ENCODE measurements around the gene BAHCC1.

DNA sequence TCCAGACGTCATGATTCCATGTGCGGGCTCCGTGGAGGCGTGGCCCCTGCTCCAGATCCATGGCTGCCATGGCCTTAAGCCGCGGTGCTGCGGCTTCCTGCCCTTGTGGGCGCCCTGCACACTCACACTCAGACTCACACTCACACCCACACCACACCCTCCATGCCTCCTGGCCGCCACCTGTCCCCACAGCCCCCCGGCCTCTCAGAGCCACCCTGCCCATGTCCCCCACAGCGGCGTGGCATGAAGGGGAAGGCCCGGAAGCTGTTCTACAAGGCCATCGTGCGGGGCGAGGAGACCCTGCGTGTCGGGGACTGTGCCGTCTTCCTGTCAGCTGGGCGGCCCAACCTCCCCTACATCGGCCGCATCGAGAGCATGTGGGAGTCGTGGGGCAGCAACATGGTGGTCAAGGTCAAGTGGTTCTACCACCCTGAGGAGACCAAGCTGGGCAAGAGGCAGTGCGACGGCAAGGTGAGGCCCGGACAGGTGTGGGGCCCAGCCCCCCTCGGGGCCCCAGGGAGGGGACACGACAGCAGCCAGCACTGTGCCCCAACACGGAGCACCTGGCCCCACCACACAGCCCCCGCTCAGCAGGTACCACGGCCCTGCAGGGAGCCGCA lies 67.4 kb downstream of the BAHCC1 start:
- TF ChIP-seq, protein P1, sequence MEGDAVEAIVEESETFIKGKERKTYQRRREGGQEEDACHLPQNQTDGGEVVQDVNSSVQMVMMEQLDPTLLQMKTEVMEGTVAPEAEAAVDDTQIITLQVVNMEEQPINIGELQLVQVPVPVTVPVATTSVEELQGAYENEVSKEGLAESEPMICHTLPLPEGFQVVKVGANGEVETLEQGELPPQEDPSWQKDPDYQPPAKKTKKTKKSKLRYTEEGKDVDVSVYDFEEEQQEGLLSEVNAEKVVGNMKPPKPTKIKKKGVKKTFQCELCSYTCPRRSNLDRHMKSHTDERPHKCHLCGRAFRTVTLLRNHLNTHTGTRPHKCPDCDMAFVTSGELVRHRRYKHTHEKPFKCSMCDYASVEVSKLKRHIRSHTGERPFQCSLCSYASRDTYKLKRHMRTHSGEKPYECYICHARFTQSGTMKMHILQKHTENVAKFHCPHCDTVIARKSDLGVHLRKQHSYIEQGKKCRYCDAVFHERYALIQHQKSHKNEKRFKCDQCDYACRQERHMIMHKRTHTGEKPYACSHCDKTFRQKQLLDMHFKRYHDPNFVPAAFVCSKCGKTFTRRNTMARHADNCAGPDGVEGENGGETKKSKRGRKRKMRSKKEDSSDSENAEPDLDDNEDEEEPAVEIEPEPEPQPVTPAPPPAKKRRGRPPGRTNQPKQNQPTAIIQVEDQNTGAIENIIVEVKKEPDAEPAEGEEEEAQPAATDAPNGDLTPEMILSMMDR (IDR thresholded peaks at IDR 0.05), result no peak
- no peak for TF ChIP-seq EZH2 (IDR thresholded peaks at IDR 0.05)

All from neural progenitor cell (in vitro differentiated cells).